ENCODE measurements around the gene PMM2. TPM values are rescaled to one million over a fixed set of nuclear protein-coding genes. Genes with fewer than 3 reads are reported as not detected.
"Not testable (repeated sequence)": the region's sequence is repeated elsewhere in the genome, so short reads cannot be mapped to it uniquely, and the experiment has no call there.

Gene PMM2
- total and polyA plus RNA-seq, 5 donors from 2014 or later = 20.1 to 33.9 (median 20.4) TPM

DNA sequence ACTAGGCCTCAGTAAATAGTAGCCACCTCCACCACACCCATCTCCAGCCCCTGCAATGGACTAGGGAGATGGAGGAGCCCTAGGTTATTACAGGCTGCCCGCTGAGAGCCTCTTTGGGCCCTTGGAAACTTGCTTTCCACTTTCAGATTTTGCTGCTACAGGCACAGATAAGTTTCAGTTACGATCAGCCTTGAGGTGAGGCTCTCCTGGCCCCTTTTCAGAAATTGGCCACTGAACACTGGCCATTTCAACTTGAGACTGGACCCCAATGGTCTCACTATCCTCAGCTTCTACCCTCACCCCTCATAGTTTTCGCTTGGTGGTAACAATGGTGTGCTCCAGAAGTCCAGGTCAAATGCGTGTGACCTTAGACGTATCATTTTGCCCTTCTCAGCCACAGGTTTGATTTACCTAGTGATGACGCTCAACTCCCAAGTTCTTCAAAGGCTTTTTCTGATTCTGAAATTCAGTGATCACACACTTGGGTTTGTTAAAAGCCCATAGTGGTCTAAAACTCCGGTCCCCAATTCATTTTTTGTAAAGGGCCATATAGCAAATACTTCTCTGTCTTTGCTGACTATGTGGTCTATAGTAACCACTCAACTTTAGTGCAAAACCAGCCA, 1.0 kb downstream of the PMM2 start:
- Histone ChIP-seq H3K9me3 (ENCODE audit: control insufficient read depth in 2 of 2, low read length in 2 of 2) (no peaks in the 10 kb centered on the region), H3K4me3 (ENCODE audit: low read depth, low read length) (peak overlapping the region; percentile 94), H3K27ac (ENCODE audit: insufficient read depth, low read length, poor library complexity, severe bottlenecking) (peak overlapping the region; percentile 83), H3K27me3 (ENCODE audit: control insufficient read depth, insufficient read depth, low read length) (no peaks in the 10 kb centered on the region), H3K36me3 (ENCODE audit: control insufficient read depth, insufficient read depth, low read length) (peaks cover 26% of the 10 kb centered on the region), H3K4me1 (ENCODE audit: control insufficient read depth, insufficient read depth, low read length, poor library complexity, severe bottlenecking) (peaks cover 36% of the 10 kb centered on the region)
- Mint-ChIP-seq H3K9me3 (no peaks in the 10 kb centered on the region), H3K27me3 (no peaks in the 10 kb centered on the region), H3K36me3 (peaks cover 14% of the 10 kb centered on the region), H3K4me3 (peak overlapping the region; percentile 92 to 98 (median 96)), H3K27ac (peak overlapping the region; percentile 88 to 94 (median 94)), H3K4me1 (peaks cover 8 to 69% (median 36%) of the 10 kb centered on the region in 4 donors)
- DNase-seq (peak in 1 of 3 donors; percentile 7), ATAC-seq (ENCODE audit: low read depth in 2 of 2) (no peak)

GRCh38 chr16:8801701-8802100, 4.1 kb downstream of the PMM2 start:
- DNase-seq (no peak), ATAC-seq (ENCODE audit: low read depth in 2 of 2) (no peak)
- Mint-ChIP-seq H3K36me3 (peaks cover 31% of the 10 kb centered on the region), H3K4me1 (peaks cover 8 to 52% (median 30%) of the 10 kb centered on the region in 4 donors), H3K4me3 (peak overlapping the region in 2 of 4 donors; percentile 20 to 87), H3K27ac (no peak overlapping the region), H3K27me3 (no peaks in the 10 kb centered on the region), H3K9me3 (no peaks in the 10 kb centered on the region)
- Histone ChIP-seq H3K36me3 (ENCODE audit: control insufficient read depth, insufficient read depth, low read length) (peaks cover 51% of the 10 kb centered on the region), H3K9me3 (ENCODE audit: control insufficient read depth in 2 of 2, low read length in 2 of 2) (no peaks in the 10 kb centered on the region), H3K4me3 (ENCODE audit: low read depth, low read length) (no peak overlapping the region), H3K27me3 (ENCODE audit: control insufficient read depth, insufficient read depth, low read length) (no peaks in the 10 kb centered on the region), H3K27ac (ENCODE audit: insufficient read depth, low read length, poor library complexity, severe bottlenecking) (no peak overlapping the region), H3K4me1 (ENCODE audit: control insufficient read depth, insufficient read depth, low read length, poor library complexity, severe bottlenecking) (peaks cover 30% of the 10 kb centered on the region)

GRCh38 chr16:8803733-8804132, 6.1 kb downstream of the PMM2 start:
- not testable (repeated sequence) for DNase-seq

GRCh38 chr16:8804313-8804712, 6.7 kb downstream of the PMM2 start:
- peaks cover 7% of the 10 kb centered on the region for H3K4me1 ChIP-seq (ENCODE audit: control insufficient read depth, insufficient read depth, low read length, poor library complexity, severe bottlenecking)
- no peaks in the 10 kb centered on the region for H3K9me3 Mint-ChIP-seq
- DNase-seq (no peak), ATAC-seq (ENCODE audit: low read depth in 2 of 2) (no peak)
- H3K4me3 Mint-ChIP-seq = no peak overlapping the region
- no peaks in the 10 kb centered on the region for H3K9me3 ChIP-seq (ENCODE audit: control insufficient read depth in 2 of 2, low read length in 2 of 2)
- no peak overlapping the region for H3K4me3 ChIP-seq (ENCODE audit: low read depth, low read length)
- H3K27me3 ChIP-seq (ENCODE audit: control insufficient read depth, insufficient read depth, low read length) = no peaks in the 10 kb centered on the region
- no peaks in the 10 kb centered on the region for H3K27me3 Mint-ChIP-seq
- peaks cover 45% of the 10 kb centered on the region for H3K36me3 Mint-ChIP-seq
- peaks cover 77% of the 10 kb centered on the region for H3K36me3 ChIP-seq (ENCODE audit: control insufficient read depth, insufficient read depth, low read length)
- no peak overlapping the region for H3K27ac Mint-ChIP-seq
- H3K4me1 Mint-ChIP-seq = peaks cover under 1 to 27% (median 13%) of the 10 kb centered on the region in 4 donors
- no peak overlapping the region for H3K27ac ChIP-seq (ENCODE audit: insufficient read depth, low read length, poor library complexity, severe bottlenecking)

More at GRCh38 chr16:8803733-8804132, 6.1 kb downstream of the PMM2 start:
- H3K27me3 Mint-ChIP-seq; H3K27ac ChIP-seq (ENCODE audit: insufficient read depth, low read length, poor library complexity, severe bottlenecking); H3K9me3 ChIP-seq (ENCODE audit: control insufficient read depth in 2 of 2, low read length in 2 of 2); H3K4me3 ChIP-seq (ENCODE audit: low read depth, low read length); H3K9me3 Mint-ChIP-seq; H3K4me3 Mint-ChIP-seq; H3K27ac Mint-ChIP-seq; H3K27me3 ChIP-seq (ENCODE audit: control insufficient read depth, insufficient read depth, low read length); ATAC-seq (ENCODE audit: low read depth in 2 of 2): not testable (repeated sequence)
- Histone ChIP-seq H3K36me3 (ENCODE audit: control insufficient read depth, insufficient read depth, low read length) (peaks cover 72% of the 10 kb centered on the region), H3K4me1 (ENCODE audit: control insufficient read depth, insufficient read depth, low read length, poor library complexity, severe bottlenecking) (peaks cover 13% of the 10 kb centered on the region)
- H3K36me3 Mint-ChIP-seq = peaks cover 45% of the 10 kb centered on the region
- peaks cover 6 to 32% (median 17%) of the 10 kb centered on the region in 4 donors for H3K4me1 Mint-ChIP-seq

DNA sequence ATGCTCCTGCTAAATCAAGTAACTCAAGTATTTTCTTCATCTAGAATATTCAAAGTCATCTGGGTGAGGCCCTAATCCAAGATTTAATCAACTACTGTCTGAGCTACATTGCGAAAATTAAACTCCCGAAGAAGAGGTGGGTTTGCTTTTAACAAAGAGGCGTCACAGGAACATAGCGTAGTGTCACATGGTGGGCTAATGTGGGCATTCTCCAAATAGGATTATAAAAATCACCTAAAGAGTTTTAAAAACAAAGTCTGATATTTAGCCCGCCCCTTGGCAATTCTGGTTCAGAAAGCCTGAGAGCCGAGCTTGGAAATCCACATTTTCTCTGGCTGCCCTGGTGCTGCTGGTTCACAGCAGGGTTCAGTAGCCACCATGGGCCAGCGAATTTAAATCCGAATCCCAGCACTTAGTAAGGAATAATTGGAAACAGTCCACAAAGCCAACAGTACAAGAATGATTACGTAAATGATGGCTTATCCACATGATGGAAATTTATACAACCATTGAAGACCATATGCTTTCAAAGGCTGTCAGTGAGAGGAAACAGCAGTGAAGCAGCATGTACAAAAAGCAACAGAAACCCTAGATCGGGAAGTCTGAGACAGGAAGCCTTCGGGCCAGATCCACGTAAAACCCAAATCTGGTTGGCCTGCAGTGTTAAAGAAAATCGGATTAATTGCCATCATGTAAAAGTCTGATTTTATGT, 8.8 kb downstream of the PMM2 start:
- Mint-ChIP-seq H3K4me1 (peaks cover 0 to 15% (median 7%) of the 10 kb centered on the region in 4 donors), H3K9me3 (peaks cover 0 to 1% (median 0%) of the 10 kb centered on the region in 7 donors), H3K27ac (no peak overlapping the region), H3K36me3 (peaks cover 46% of the 10 kb centered on the region), H3K27me3 (no peaks in the 10 kb centered on the region), H3K4me3 (peak overlapping the region in 1 of 4 donors; percentile 15)
- Histone ChIP-seq H3K27ac (ENCODE audit: insufficient read depth, low read length, poor library complexity, severe bottlenecking) (no peak overlapping the region), H3K27me3 (ENCODE audit: control insufficient read depth, insufficient read depth, low read length) (no peaks in the 10 kb centered on the region), H3K4me1 (ENCODE audit: control insufficient read depth, insufficient read depth, low read length, poor library complexity, severe bottlenecking) (no peaks in the 10 kb centered on the region), H3K9me3 (ENCODE audit: control insufficient read depth in 2 of 2, low read length in 2 of 2) (no peaks in the 10 kb centered on the region), H3K36me3 (ENCODE audit: control insufficient read depth, insufficient read depth, low read length) (peaks cover 91% of the 10 kb centered on the region), H3K4me3 (ENCODE audit: low read depth, low read length) (no peak overlapping the region)
- DNase-seq = no peak
- no peak for ATAC-seq (ENCODE audit: low read depth in 2 of 2)

DNA sequence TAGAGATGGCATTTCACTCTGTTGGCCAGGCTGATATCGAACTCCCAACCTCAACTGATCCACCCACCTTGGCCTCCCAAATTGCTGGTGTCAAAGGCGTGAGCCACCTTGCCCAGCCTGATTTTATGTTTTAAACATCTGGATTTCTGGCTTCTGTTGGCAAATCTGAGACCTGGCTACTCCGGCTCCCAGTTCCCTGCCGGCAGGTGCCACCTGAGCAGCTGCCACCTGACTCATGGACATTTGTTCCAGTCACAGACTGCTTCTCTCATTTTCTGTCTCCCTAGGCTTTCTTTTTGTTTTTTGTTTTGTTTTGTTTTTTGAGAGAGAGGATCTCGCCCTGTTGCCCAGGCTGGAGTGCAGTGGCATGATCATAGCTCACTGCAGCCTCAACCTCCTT, 9.6 kb downstream of the PMM2 start:
- peaks cover 0 to 10% (median 1%) of the 10 kb centered on the region in 4 donors for H3K4me1 Mint-ChIP-seq
- H3K4me3 ChIP-seq (ENCODE audit: low read depth, low read length) = no peak overlapping the region
- H3K4me1 ChIP-seq (ENCODE audit: control insufficient read depth, insufficient read depth, low read length, poor library complexity, severe bottlenecking) = no peaks in the 10 kb centered on the region
- ATAC-seq (ENCODE audit: low read depth in 2 of 2) (no peak), DNase-seq (no peak)
- H3K36me3 ChIP-seq (ENCODE audit: control insufficient read depth, insufficient read depth, low read length) = peaks cover 90% of the 10 kb centered on the region
- no peak overlapping the region for H3K27ac ChIP-seq (ENCODE audit: insufficient read depth, low read length, poor library complexity, severe bottlenecking)
- H3K27ac Mint-ChIP-seq = peak overlapping the region in 1 of 3 donors; percentile 60
- H3K27me3 ChIP-seq (ENCODE audit: control insufficient read depth, insufficient read depth, low read length) = no peaks in the 10 kb centered on the region
- peaks cover 0 to 1% (median 0%) of the 10 kb centered on the region in 7 donors for H3K9me3 Mint-ChIP-seq
- no peak overlapping the region for H3K4me3 Mint-ChIP-seq
- no peaks in the 10 kb centered on the region for H3K27me3 Mint-ChIP-seq
- peaks cover 45% of the 10 kb centered on the region for H3K36me3 Mint-ChIP-seq
- no peaks in the 10 kb centered on the region for H3K9me3 ChIP-seq (ENCODE audit: control insufficient read depth in 2 of 2, low read length in 2 of 2)

DNA sequence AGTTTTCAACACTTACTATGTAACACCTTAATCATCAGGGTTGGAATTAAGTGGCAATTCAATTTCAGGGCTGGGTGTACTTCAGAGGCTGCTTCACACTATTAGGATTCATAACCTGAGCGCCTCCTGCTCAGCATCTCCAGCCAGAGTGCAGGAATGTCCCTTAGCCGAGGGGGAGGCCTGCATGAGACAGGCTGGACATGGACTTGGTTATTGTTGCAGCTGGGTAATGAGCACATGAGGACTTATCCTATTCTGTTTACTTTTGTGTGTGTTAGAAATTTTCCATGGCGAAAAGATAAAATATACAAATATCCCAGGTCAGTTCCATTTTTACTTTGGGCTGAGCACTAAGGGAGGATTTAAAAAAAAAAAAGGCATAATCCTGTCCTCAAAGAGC, 10.4 kb downstream of the PMM2 start:
- no peak overlapping the region for H3K4me3 Mint-ChIP-seq
- H3K27ac Mint-ChIP-seq = no peak overlapping the region
- peaks cover 0 to 1% (median 0%) of the 10 kb centered on the region in 7 donors for H3K9me3 Mint-ChIP-seq
- no peak for DNase-seq
- H3K27me3 ChIP-seq (ENCODE audit: control insufficient read depth, insufficient read depth, low read length) = no peaks in the 10 kb centered on the region
- H3K9me3 ChIP-seq (ENCODE audit: control insufficient read depth in 2 of 2, low read length in 2 of 2) = no peaks in the 10 kb centered on the region
- H3K27ac ChIP-seq (ENCODE audit: insufficient read depth, low read length, poor library complexity, severe bottlenecking) = no peak overlapping the region
- no peak for ATAC-seq (ENCODE audit: low read depth in 2 of 2)
- peaks cover 0 to 7% (median 1%) of the 10 kb centered on the region in 4 donors for H3K4me1 Mint-ChIP-seq
- H3K36me3 Mint-ChIP-seq = peaks cover 49% of the 10 kb centered on the region
- H3K4me3 ChIP-seq (ENCODE audit: low read depth, low read length) = no peak overlapping the region
- no peaks in the 10 kb centered on the region for H3K27me3 Mint-ChIP-seq
- H3K36me3 ChIP-seq (ENCODE audit: control insufficient read depth, insufficient read depth, low read length) = peaks cover 91% of the 10 kb centered on the region
- no peaks in the 10 kb centered on the region for H3K4me1 ChIP-seq (ENCODE audit: control insufficient read depth, insufficient read depth, low read length, poor library complexity, severe bottlenecking)

Data from CD4-positive, CD25-positive, alpha-beta regulatory T cell (primary cell).